Astrocyte (in vitro differentiated cells and primary cell): ENCODE data around the gene LCOR. TPM values are rescaled to one million over a fixed set of nuclear protein-coding genes. Genes with fewer than 3 reads are reported as not detected.
A peak's percentile ranks its signal among the peaks of the same experiment; 100 is the strongest.

Experiments
- DNase-seq: peaks from one replicate; pipeline ENCODE4 v3.0.0-alpha.2; 2010; ENCODE audit warnings: low read depth
- FAIRE-seq: peaks from 2 replicates; lab custom pipeline; 2011; peaks lifted over from hg19 to GRCh38; lab: Jason Lieb, UNC
- H2AFZ ChIP-seq: 2 replicates; pipeline ENCODE4 v1.6.0; 2012; ENCODE audit warnings: low read depth, low read length, inconsistent platforms
- H3K27ac ChIP-seq: 2 replicates; pipeline ENCODE4 v1.5.1; 2011; ENCODE audit warnings: low read depth, low read length, inconsistent platforms
- H3K27me3 ChIP-seq: 2 replicates; pipeline ENCODE4 v1.6.0; 2011; ENCODE audit warnings: low read length, inconsistent platforms; ENCODE audit not compliant: insufficient read depth
- H3K36me3 ChIP-seq: 2 replicates; pipeline ENCODE4 v1.5.1; 2011; ENCODE audit warnings: low read length, inconsistent platforms; ENCODE audit not compliant: insufficient read depth
- H3K4me1 ChIP-seq: 2 replicates; pipeline ENCODE4 v1.5.1; 2011; ENCODE audit warnings: low read length, inconsistent platforms; ENCODE audit not compliant: insufficient read depth
- H3K4me2 ChIP-seq: 2 replicates; pipeline ENCODE4 v1.6.0; 2012; ENCODE audit warnings: low read length, inconsistent platforms
- H3K4me3 ChIP-seq: 2 replicates; pipeline ENCODE4 v1.5.1; 2011; ENCODE audit warnings: low read depth, mild to moderate bottlenecking, low read length, inconsistent platforms; ENCODE audit not compliant: insufficient read depth
- H3K79me2 ChIP-seq: 2 replicates; pipeline ENCODE4 v1.6.0; 2012; ENCODE audit warnings: mild to moderate bottlenecking, low read length, inconsistent platforms; ENCODE audit not compliant: insufficient read depth
- H3K9ac ChIP-seq: 2 replicates; pipeline ENCODE4 v1.6.0; 2012; ENCODE audit warnings: mild to moderate bottlenecking, low read length, inconsistent platforms
- H3K9me3 ChIP-seq: 2 replicates; pipeline ENCODE4 v1.5.1; 2012; ENCODE audit warnings: low read depth, mild to moderate bottlenecking, low read length, inconsistent platforms; ENCODE audit not compliant: insufficient read depth
- H4K20me1 ChIP-seq: 2 replicates; pipeline ENCODE4 v1.6.0; 2012; ENCODE audit warnings: low read length, inconsistent platforms; ENCODE audit not compliant: insufficient read depth
- H3K27ac Mint-ChIP-seq: one replicate; pipeline ENCODE4 v1.8.0; 2021; ENCODE audit warnings: mild to moderate bottlenecking, mixed read lengths; ENCODE audit not compliant: unreplicated experiment
- H3K27me3 Mint-ChIP-seq: one replicate; pipeline ENCODE4 v1.8.0; 2021; ENCODE audit warnings: low read depth, mixed read lengths; ENCODE audit not compliant: unreplicated experiment
- H3K36me3 Mint-ChIP-seq: one replicate; pipeline ENCODE4 v1.8.0; 2021; ENCODE audit warnings: low read depth, mixed read lengths; ENCODE audit not compliant: unreplicated experiment
- H3K4me1 Mint-ChIP-seq: one replicate; pipeline ENCODE4 v1.8.0; 2021; ENCODE audit warnings: low read depth, mixed read lengths; ENCODE audit not compliant: unreplicated experiment
- H3K4me3 Mint-ChIP-seq: one replicate; pipeline ENCODE4 v1.8.0; 2021; ENCODE audit warnings: mild to moderate bottlenecking, moderate library complexity, mixed read lengths; ENCODE audit not compliant: unreplicated experiment
- H3K9me3 Mint-ChIP-seq: one replicate; pipeline ENCODE4 v1.8.0; 2021; ENCODE audit warnings: mild to moderate bottlenecking, mixed read lengths; ENCODE audit not compliant: unreplicated experiment
- CTCF ChIP-seq: IDR thresholded peaks from 2 replicates; pipeline ENCODE4 v1.5.1; 2011; ENCODE audit warnings: low read depth, mild to moderate bottlenecking, inconsistent platforms, low read length, moderate library complexity; ENCODE audit not compliant: insufficient read depth
- EZH2 ChIP-seq: IDR thresholded peaks from 2 replicates; pipeline ENCODE4 v1.6.1; 2012; ENCODE audit warnings: mild to moderate bottlenecking, low read length, inconsistent platforms; ENCODE audit not compliant: insufficient read depth
- total RNA-seq: library from RNA; stranded (reverse); gene quantifications from 2 replicates; pipeline ENCODE4 v1.2.1, GENCODE V29; 2021

Gene LCOR
- total RNA-seq, 1 donor from 2014 or later: 72.0 TPM

- H3K36me3 Mint-ChIP-seq: no peaks in the 10 kb centered on the region
- no peaks in the 10 kb centered on the region for H3K27me3 ChIP-seq
- no peaks in the 10 kb centered on the region for H3K27me3 Mint-ChIP-seq
- peak overlapping the region; percentile 30 for H2AFZ ChIP-seq
- peak overlapping the region; percentile 91 for H3K27ac ChIP-seq
- peak overlapping the region; percentile 38 for H3K4me3 ChIP-seq
- H3K79me2 ChIP-seq: no peaks in the 10 kb centered on the region
- H3K27ac Mint-ChIP-seq: peak overlapping the region; percentile 81
- FAIRE-seq (no peak), DNase-seq (peak; percentile 87)
- peaks cover 27% of the 10 kb centered on the region for H3K4me1 ChIP-seq
- H3K9me3 ChIP-seq: peaks cover 7% of the 10 kb centered on the region
- TF ChIP-seq EZH2 (no peak), CTCF (no peak)
- peak overlapping the region; percentile 71 for H3K9ac ChIP-seq
- H3K4me3 Mint-ChIP-seq: no peak overlapping the region
- no peaks in the 10 kb centered on the region for H4K20me1 ChIP-seq
- H3K4me1 Mint-ChIP-seq: peaks cover 16% of the 10 kb centered on the region
- H3K36me3 ChIP-seq: no peaks in the 10 kb centered on the region
- H3K9me3 Mint-ChIP-seq: peaks cover 5% of the 10 kb centered on the region
- peak overlapping the region; percentile 80 for H3K4me2 ChIP-seq
Observed at GRCh38 chr10:97024168-97025073, 192.3 kb downstream of the LCOR start.

GRCh38 chr10:97025613-97026242 is 193.6 kb downstream of the LCOR start:
- Mint-ChIP-seq H3K36me3 (no peaks in the 10 kb centered on the region), H3K4me3 (no peak overlapping the region), H3K27ac (no peak overlapping the region), H3K27me3 (peaks cover 3% of the 10 kb centered on the region), H3K4me1 (peaks cover 15% of the 10 kb centered on the region), H3K9me3 (peaks cover 5% of the 10 kb centered on the region)
- Histone ChIP-seq H3K4me1 (peaks cover 27% of the 10 kb centered on the region), H3K4me2 (no peak overlapping the region), H4K20me1 (no peaks in the 10 kb centered on the region), H2AFZ (no peak overlapping the region), H3K27ac (no peak overlapping the region), H3K27me3 (no peaks in the 10 kb centered on the region), H3K9me3 (peaks cover 7% of the 10 kb centered on the region), H3K36me3 (no peaks in the 10 kb centered on the region), H3K4me3 (no peak overlapping the region), H3K79me2 (no peaks in the 10 kb centered on the region), H3K9ac (no peak overlapping the region)
- TF ChIP-seq EZH2 (no peak), CTCF (peak; percentile 50)
- DNase-seq (peak; percentile 21), FAIRE-seq (no peak)
